ENCODE measurements around the gene PRSS22. TPM values are rescaled to one million over a fixed set of nuclear protein-coding genes. Genes with fewer than 3 reads are reported as not detected.

Gene PRSS22
- total RNA-seq, 2 donors from 2014 or later = not detected

DNA sequence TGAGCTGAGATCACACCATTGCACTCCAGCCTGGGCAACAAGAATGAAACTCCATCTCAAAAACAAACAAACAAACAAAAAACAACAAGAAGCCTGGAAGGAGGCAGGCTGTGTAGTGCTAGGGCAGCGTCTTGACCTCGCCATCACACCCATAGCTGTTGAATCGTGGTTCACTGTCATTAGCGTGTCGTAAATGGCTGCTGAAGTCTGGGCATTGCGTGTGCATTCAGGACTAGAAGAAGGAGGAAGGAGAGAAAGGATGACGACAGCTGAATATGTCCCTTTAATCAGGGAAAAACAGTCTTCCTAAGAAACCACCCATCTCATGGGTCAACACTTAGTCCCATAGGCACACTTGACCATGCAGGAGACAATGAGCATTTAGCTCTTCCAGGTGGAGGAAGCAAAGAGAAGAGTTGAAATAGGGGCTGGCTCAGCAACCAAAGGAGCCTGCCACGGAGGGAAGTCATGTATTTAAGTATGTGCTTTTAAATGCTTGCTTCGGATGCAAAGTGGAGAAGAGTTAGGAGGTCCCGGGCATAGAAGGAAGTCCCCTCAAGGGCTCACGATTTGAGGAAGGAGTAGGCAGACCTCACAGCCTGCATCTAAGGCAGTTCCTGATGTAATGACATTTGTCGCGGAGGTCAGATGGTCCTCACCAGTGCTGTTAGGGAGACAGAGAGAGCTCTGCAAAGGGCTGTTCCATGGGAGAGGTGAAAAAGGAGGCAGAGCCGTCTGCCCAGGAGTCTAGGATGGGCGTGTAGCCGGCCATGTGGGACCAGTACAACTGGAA, 8.8 kb downstream of the PRSS22 start:
- no peaks in the 10 kb centered on the region for H3K36me3 ChIP-seq
- H3K27ac ChIP-seq = no peak overlapping the region
- H3K27me3 ChIP-seq = no peaks in the 10 kb centered on the region
- TF ChIP-seq, protein P1, sequence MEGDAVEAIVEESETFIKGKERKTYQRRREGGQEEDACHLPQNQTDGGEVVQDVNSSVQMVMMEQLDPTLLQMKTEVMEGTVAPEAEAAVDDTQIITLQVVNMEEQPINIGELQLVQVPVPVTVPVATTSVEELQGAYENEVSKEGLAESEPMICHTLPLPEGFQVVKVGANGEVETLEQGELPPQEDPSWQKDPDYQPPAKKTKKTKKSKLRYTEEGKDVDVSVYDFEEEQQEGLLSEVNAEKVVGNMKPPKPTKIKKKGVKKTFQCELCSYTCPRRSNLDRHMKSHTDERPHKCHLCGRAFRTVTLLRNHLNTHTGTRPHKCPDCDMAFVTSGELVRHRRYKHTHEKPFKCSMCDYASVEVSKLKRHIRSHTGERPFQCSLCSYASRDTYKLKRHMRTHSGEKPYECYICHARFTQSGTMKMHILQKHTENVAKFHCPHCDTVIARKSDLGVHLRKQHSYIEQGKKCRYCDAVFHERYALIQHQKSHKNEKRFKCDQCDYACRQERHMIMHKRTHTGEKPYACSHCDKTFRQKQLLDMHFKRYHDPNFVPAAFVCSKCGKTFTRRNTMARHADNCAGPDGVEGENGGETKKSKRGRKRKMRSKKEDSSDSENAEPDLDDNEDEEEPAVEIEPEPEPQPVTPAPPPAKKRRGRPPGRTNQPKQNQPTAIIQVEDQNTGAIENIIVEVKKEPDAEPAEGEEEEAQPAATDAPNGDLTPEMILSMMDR (IDR thresholded peaks at IDR 0.05) = no peak
- H3K9me3 ChIP-seq = peaks cover 0 to 4% of the 10 kb centered on the region in 2 donors
- H3K4me3 ChIP-seq = no peak overlapping the region
- no peaks in the 10 kb centered on the region for H3K4me1 ChIP-seq
- DNase-seq (ENCODE audit: low spot score) = no peak

DNA sequence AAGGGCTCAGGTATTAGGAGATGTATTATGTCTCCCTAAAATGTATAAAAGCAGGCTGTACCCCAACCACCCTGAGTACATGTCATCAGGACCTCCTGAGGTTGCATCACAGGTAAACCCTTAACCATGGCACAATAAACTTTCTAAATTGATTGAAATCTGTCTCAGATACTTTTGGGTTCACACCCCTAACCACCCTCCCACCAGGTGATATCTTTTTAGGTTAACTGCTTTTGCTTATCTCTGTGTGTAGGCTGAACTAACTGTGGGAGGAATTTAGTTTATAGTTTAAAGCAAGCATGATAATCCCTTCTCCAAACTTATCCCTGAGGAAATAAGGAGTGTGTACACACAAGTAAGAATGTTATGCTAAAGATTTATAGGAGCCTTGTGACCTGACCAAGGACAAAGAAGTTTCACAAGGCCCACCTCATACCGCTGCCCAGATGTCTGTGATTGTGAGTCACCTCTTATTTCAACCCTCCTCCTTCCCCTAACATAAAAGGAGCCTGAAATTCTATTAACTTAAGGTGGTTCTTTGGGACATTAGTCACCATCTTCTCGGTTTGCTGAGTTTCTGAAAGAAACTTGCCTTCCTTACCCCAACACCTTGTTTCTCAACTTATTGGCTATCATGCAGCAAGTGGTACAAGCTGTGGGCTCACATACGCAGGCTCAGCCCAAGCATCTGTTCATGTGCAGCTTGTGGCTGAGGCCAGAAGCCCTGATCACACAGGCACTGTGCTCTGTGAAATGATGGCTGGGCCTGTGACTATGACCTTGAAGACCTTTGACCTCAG, 11.3 kb downstream of the PRSS22 start:
- Histone ChIP-seq H3K9me3 (no peaks in the 10 kb centered on the region), H3K27me3 (no peaks in the 10 kb centered on the region), H3K4me3 (no peak overlapping the region), H3K4me1 (peaks cover 0 to 10% of the 10 kb centered on the region in 2 donors), H3K27ac (no peak overlapping the region), H3K36me3 (no peaks in the 10 kb centered on the region)
- TF ChIP-seq, protein P1 (IDR thresholded peaks at IDR 0.05) = no peak
- DNase-seq (ENCODE audit: low spot score) = no peak

DNA sequence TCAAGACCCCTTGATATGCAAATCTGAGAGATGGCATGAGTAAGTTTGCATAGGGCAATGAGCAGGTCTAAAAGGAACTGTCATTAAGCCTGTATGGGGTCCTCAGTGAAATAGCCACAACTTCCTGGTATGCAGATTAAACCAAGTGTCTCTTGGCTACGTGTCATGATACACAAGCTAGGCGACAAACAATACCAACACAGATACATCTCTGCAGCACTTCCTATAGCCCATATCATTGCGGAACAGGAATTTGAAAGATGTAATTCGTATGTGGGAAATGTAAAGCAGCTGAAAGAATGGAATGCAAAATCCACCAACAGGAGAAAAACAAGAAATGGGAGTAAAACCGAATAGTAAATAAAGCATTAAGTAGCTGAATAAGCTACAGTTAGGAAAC, 12.9 kb downstream of the PRSS22 start:
- DNase-seq (ENCODE audit: low spot score) = no peak
- H3K4me1 ChIP-seq = peaks cover 0 to 14% of the 10 kb centered on the region in 2 donors
- no peaks in the 10 kb centered on the region for H3K36me3 ChIP-seq
- no peaks in the 10 kb centered on the region for H3K9me3 ChIP-seq
- H3K27me3 ChIP-seq = no peaks in the 10 kb centered on the region
- H3K27ac ChIP-seq = no peak overlapping the region
- no peak overlapping the region for H3K4me3 ChIP-seq
- TF ChIP-seq, protein P1 (IDR thresholded peaks at IDR 0.05) = no peak

DNA sequence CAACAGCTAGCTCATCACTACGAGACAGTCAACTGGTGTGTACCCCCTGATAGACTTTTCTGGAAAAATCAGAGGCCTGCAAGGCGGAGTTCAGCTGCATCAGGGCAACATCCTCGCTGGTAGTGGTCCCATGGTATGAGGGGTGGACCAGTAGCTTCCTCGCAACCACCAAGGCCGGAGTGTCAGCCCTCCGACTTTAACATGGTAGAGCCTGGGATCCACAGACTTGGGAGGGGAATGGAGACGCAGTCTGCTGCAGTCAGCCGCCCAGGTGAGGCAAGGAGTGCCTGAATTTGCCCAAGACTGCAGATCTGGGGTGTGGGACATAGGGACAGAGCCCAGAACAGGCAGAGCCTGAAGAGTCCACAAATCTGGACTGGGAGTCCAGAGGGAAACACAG, 14.4 kb downstream of the PRSS22 start:
- no peak overlapping the region for H3K4me3 ChIP-seq
- H3K9me3 ChIP-seq = no peaks in the 10 kb centered on the region
- DNase-seq (ENCODE audit: low spot score) = no peak
- no peak overlapping the region for H3K27ac ChIP-seq
- TF ChIP-seq, protein P1 (IDR thresholded peaks at IDR 0.05) = no peak
- H3K4me1 ChIP-seq = peaks cover 0 to 14% of the 10 kb centered on the region in 2 donors
- H3K36me3 ChIP-seq = no peaks in the 10 kb centered on the region
- no peaks in the 10 kb centered on the region for H3K27me3 ChIP-seq

DNA sequence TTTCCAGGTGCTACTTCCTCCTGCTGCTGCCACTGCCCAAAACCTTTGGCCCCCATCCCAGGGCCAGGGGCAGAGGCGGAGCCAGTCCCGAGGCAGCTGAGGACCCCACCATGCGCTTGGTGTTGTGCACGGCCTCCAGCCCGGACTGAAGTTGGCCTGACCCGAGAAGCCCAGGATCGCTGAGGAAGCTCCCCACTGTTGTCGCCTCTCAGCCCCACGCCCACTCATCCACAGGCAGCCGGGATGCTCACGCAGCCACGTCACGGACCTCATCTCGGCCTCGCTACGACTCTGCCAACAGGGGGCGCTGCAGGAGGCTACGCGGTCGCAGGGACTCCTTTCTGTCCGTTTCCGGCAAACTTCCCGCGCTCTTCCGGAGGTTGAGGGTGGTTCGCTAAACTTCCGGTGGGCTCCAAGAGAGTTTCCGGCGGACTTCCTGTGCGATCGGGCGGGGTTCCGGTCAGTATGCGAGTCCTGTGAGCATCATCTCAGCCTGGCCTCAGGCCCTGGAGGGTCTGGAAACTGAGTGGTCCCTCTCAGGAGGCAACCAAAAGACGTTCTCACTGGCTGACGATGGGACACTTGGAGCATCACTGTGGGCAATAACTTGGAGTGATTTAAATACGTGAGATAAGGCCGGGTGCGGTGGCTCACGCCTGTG, 15.5 kb downstream of the PRSS22 start:
- no peaks in the 10 kb centered on the region for H3K27me3 ChIP-seq
- no peak overlapping the region for H3K27ac ChIP-seq
- TF ChIP-seq, protein P1 (IDR thresholded peaks at IDR 0.05) = peak; percentile 12 to 60
- peak overlapping the region in 1 of 2 donors; percentile 36 for H3K4me3 ChIP-seq
- DNase-seq (ENCODE audit: low spot score) = no peak
- H3K4me1 ChIP-seq = peaks cover 0 to 14% of the 10 kb centered on the region in 2 donors
- H3K9me3 ChIP-seq = no peaks in the 10 kb centered on the region
- H3K36me3 ChIP-seq = no peaks in the 10 kb centered on the region

Measured in right atrium auricular region (tissue), 2 donors.